ENCODE data around the gene SNX17. TPM values are rescaled to one million over a fixed set of nuclear protein-coding genes. Genes with fewer than 3 reads are reported as not detected.

The SNX17 gene
- total and polyA plus RNA-seq, 2 of the 13 experiments (the other 11 are each of a cell fraction or from before 2014, with no cell fraction given), result 75.0 to 109 TPM

- TF ChIP-seq HMGXB3 (CRISPR knock-in tag; IDR thresholded peaks at IDR 0.05; ENCODE audit: borderline replicate concordance) (0 out of 2 replicates have a peak, but pooled peaks have one; percentile 43), MZF1 (CRISPR knock-in tag; IDR thresholded peaks at IDR 0.05; ENCODE audit: borderline replicate concordance) (peak; percentile 30; the same call in 1 of the 2 replicates), AKAP8 (CRISPR knock-in tag; IDR thresholded peaks at IDR 0.05) (peak; percentile 88; the same call in 1 of the 2 replicates), HMG20B (CRISPR knock-in tag; conservative IDR thresholded peaks at IDR 0.05) (no peak), MAZ (IDR thresholded peaks at IDR 0.05; ENCODE audit: borderline replicate concordance, low read depth, low read length) (0 out of 2 replicates have a peak, but pooled peaks have one; percentile 89), MAZ (CRISPR knock-in tag; IDR thresholded peaks at IDR 0.05; ENCODE audit: low read depth) (peak; percentile 96), SETDB1 (CRISPR knock-in tag; IDR thresholded peaks at IDR 0.05; ENCODE audit: borderline replicate concordance) (no peak), CC2D1A (CRISPR knock-in tag; IDR thresholded peaks at IDR 0.05) (peak; percentile 59; the same call in 1 of the 2 replicates), NPAS2 (CRISPR knock-in tag; IDR thresholded peaks at IDR 0.05; ENCODE audit: borderline replicate concordance) (no peak), RELA (CRISPR knock-in tag; IDR thresholded peaks at IDR 0.05) (0 out of 2 replicates have a peak, but pooled peaks have one; percentile 12), NCOA1 (CRISPR knock-in tag; IDR thresholded peaks at IDR 0.05) (peak; percentile 83; the same call in 1 of the 2 replicates), MBD4 (IDR thresholded peaks at IDR 0.05; ENCODE audit: borderline replicate concordance, low read length) (no peak), NCOR1 (IDR thresholded peaks at IDR 0.05; ENCODE audit: borderline replicate concordance, low read length) (no peak), CBX5 (CRISPR knock-in tag; IDR thresholded peaks at IDR 0.05; ENCODE audit: borderline replicate concordance) (peak; percentile 31; the same call in 1 of the 2 replicates), ETS1 (CRISPR knock-in tag; IDR thresholded peaks at IDR 0.05) (peak; percentile 92), ZNF737 (CRISPR knock-in tag; IDR thresholded peaks at IDR 0.05; ENCODE audit: borderline replicate concordance) (no peak), ZNF747 (CRISPR knock-in tag; IDR thresholded peaks at IDR 0.05; ENCODE audit: borderline replicate concordance) (peak; percentile 48; the same call in 1 of the 2 replicates), MTA1 (CRISPR knock-in tag; IDR thresholded peaks at IDR 0.05; ENCODE audit: borderline replicate concordance) (peak; percentile 89; the same call in 1 of the 2 replicates), ZNF414 (CRISPR knock-in tag; IDR thresholded peaks at IDR 0.05) (no peak), ZNF33B (CRISPR knock-in tag; IDR thresholded peaks at IDR 0.05) (peak; percentile 62; the same call in 1 of the 2 replicates)
Measured at GRCh38 chr2:27409321-27410073, 39.1 kb downstream of the SNX17 start, which contains the start of gene PPM1G (continued).

Measured in HepG2 (cell line).